SKM-1 treated with dmso at 0.1 percent for 144 hours (cell line): ENCODE data around the gene SSBP2.

ENCODE experiments used
- DNase-seq: peaks from one replicate; lab custom pipeline; 2025; ENCODE audit not compliant: unreplicated experiment; lab: John Stamatoyannopoulos, UW

SSBP2 gene

DNA sequence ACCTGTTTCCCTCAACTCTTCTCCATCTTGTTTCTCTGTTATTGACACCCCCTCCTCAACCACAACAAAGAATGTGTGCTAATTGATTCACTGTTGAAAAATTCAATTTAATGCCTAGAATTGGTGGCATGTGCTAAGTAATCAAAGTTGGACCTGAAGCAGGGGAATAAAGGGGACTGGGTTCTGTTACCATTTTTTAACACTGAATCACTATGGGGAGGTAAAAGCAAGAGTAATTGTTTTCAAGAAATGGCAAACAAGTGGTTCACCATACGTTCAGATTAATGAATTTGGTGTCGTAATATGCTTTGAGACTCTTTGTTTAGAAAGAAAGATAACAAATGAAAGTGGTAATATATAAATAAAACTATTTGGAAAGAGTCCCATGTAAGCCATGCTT lies 17.0 kb upstream of the SSBP2 start:
- no peak for DNase-seq

DNA sequence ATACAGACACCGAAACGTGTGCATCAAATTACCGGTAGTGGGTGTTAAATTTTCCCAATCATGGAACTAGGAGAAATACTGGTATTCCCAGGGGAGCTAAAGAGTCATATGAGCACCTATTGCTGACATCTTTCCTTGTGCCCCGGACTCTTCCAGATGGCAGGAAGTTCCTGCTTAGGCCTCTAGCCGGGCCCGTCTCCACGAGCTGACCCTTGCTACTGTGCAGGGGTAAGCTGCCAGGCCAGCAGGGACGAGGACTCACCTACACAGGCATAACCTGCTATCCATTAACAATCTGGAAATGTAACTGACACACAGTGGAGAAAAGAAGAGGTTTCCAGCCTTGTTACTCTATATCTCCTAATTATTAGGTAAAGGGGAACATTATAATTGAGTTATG lies 16.2 kb upstream of the SSBP2 start:
- DNase-seq = no peak

DNA sequence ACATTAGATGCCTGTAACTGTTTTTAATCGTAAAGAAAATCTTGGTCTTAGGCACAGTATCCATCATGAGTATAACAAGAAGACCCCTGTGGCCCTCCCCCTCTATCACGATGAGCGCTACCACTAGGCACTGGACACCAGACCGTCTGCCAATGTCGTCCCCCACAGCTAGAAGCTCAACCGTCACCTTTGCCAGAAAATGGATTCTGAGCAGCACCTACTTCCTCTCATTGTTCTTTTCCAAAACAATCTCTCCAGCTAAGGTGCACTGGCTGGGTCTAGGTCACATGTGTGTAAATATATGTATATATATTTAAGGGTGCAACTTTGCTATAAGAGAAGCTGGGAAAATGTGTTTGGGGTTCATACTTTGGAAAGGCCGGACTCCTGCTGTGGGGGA lies 15.7 kb upstream of the SSBP2 start:
- no peak for DNase-seq

DNA sequence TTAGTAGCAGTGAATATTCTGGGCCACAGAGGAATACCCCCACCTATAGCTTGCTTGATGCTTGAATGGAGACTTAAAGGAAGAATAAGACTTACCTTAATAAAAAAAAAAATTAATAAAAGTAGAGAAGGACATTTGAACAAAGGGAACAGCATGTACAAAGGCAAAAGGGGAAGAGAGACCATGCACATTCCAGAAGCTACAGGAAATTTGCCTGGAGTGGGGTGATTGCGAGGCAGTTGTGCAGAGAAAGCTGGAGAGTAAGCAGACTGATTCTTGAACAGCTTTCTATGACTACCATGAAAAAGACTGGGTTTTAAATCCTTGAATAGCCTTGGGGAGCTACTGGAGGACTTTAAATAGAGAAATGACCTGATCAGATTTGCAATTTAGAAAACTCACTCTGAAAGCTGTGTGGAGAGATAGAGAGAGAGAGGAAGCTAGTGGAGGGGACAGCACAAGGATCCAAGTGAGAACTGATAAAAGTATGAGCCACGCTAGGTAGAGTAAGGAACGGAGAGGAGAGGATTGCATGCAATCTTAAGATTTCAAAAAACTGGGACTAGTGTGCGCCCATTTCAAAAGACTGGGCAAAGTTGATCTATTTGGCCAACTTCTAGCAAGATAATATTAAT lies 12.5 kb upstream of the SSBP2 start:
- no peak for DNase-seq

DNA sequence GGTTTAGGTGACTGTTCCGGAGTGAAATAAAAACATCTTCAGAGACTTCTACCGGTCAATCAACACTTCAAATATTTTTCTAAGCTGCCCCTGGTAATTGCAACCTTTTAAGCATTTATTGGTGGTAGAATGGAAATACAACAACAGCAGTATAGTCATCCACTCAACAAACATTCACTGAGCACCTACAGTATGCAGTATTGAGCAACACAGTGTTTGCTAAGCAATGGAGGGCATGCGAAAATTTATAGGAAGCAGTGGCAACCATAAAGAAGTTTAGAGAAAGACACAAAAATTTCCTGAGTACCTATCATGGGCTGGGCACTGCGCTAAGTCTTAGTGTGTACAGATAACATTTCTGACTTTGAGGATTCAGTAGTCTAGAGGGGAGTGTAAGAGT lies 12.0 kb upstream of the SSBP2 start:
- no peak for DNase-seq

DNA sequence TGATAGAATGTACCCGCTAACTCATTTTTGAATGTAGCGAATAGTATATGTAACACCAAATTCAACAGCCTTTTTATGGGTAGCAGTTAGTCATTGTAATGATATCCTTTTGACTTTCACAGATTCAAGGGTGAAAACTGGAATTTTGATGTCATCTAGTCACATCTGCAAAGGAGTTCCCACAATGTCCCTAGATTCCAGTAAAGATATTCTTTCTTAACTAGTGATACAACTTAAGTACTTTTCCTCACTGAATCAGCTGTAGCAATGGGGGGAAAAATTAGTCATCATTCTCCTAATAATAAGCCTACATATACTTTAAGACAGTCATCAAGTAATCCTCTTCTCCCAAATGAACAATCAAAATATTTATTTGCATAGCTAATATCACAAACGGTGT lies 11.5 kb upstream of the SSBP2 start:
- DNase-seq = no peak

DNA sequence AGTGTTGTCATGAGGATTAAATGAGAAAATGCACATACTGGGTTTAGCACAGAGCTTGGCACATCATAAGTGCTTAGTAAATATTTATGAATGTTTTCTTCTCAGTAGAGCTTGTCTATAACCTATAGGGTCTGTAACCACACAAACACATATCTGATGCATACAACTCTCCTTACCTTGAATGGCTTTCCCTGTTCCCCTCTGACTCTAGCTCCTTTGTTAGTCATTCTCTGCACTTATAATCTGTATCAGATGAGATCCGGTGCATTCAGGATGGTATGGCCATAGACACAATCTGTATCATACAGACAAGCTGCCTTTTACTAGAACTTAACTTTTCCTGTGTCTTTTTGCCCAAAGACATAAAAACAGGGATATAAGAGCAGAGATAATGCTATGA lies 11.1 kb upstream of the SSBP2 start:
- no peak for DNase-seq

DNA sequence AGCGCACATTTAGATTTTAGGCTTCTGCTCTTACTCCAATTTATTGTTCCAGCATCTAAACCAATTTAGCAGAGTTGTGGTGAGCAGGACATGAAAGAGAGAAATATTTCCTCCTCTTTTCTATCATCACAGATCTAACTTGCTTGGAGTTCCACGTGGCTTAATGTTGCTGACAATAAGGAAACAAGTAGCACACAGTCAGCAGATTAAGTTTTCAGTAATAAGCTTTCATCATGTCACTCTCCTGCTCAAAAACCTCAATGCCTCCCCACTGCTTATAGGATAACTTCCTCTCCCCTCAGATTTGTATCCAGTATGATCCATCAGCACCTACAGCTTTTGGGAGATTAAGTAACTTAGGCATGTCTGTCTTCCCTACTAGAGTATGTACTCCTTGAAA lies 10.4 kb upstream of the SSBP2 start:
- no peak for DNase-seq

DNA sequence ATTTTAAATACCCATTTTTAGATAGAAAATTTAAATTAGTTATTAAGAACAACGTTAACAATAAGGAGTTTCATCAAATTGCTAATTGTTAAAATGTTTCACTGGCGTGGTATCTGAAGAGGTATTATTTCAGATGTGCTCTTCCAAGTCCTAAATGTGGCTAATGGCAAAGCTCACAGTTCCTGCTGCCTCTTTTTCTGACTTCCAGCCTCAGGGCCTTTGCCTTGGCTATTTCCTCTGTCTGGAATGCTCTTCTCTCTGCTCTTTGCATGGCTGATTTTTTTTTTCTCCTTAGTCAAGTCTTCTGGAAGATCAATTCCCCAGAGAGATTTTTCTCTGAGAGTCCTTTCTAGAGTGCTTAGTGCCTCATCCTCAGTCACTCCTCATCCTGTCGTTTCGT lies 9.6 kb upstream of the SSBP2 start:
- no peak for DNase-seq

DNA sequence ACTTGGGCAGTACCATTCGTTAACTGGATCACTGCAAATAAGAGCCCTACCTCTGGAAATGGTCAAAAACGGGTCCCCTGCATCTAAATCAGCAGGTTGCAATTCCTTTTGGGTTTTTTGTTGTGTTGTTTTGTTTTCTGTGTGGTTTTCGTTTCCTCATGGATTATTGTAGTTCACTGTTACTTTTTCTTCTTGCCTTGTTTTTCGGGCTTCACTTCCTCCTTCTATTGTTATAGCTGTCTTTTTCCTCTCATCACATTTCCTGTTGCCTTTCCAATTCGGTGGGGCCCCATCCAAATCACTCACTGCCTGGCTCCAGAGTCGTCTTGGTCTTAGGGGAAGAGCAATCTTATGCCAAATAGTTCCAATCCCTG lies 8.7 kb upstream of the SSBP2 start:
- no peak for DNase-seq

DNA sequence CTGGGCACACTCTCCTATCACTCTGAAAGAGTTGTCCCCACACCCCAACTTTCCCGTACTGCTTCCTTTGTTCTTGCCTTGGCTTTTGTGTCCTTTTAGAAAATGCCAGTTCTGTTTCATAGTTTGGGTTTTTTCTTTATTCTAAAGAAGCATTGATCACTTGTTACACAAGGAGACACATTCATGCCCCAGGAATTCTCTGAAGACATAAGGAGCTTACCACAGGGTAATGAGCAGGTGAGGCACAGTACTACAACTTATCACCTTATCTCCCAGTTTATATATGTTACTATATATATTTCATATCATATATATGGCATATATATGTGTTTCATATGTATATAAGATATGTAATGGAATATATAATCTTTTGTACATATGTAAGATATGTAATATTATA lies 6.5 kb upstream of the SSBP2 start:
- no peak for DNase-seq

DNA sequence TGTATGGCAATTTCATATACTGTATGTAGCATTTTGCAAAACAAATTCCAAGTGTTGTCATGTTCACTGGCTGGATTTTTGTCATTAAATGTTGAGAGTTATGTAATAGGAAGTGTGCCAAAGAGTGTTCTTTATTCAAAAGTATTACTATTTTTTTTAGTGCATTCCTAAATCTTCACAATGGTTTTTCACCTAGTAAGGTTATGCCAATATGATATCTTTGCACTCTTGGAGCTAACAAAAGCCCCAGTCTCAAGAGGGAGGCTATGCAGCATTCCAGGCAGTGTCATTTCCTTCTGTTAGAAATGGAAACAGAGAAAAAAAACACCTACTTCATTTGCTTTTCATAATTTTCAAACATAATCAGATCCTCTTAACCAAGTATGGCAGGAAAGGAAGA lies 5.1 kb upstream of the SSBP2 start:
- DNase-seq = no peak

DNA sequence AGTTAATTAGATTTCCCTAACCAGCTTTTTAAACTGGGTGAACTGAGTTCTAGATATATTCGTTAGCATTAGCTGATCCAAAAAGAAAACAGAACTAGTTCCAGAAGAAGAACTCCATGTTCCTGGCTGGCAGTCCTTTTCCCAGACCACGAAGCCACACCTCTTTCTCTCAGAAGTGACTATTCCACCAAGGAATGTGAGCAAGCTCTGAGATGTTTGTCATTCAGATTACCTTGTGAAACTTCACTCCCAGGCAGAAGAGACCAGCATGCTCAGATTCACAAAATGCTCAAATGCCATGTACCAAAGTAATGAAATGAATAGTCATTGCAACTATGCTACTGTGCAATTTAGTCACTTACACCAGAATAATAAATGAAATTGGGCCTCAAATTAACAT lies 4.4 kb upstream of the SSBP2 start:
- no peak for DNase-seq

DNA sequence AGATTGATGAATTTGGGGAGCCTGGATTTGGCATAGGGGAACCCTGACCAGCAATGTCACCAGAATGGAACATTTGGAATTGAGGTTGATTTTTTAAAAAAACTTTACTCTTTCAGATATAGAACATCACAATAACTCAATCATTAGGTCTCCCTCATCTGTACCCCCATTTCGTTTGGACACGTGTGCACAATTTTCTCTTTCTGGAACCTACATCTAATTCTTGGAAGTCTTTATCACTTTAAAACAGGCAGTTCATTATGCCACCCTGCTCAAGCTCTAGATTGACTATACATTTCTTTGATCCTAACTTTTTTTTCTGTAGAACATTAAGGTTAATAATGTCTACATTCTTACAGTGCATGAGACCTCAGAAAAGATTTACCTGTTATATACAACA lies 3.7 kb upstream of the SSBP2 start:
- no peak for DNase-seq

DNA sequence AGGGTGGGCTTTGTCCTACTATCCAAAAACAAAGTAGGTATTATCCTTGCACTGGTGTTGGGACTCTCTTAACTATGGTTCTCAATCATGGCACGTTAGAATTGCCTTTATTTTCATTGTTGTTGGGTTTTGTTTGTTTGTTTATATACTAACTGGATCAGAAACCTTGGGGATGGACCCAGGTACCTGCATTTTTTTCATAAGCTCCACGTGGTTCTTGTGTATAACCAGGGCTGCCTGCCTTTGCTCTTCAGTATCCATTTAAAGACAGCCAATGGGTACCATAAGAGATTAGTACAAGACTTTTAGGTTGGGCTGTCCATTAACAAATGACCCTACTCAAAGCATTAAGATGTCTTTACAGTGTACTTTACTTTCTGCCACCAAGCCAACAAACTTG lies 2.5 kb upstream of the SSBP2 start:
- no peak for DNase-seq

DNA sequence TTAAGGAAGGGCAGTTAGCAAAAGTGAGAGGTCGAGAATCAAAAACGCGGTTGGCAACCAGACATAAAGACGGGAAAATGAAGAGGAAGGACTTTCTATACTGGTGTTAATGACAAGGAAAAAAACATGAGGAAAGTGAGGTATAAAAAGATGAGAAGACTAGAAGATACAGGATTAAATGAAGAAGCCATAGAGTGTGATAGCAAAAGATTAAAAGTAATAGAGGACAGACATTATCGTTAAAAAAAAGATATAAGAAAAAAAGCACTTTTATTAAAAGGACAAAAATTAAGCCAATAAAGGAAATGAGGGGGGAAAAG lies 1.7 kb upstream of the SSBP2 start:
- DNase-seq = no peak

DNA sequence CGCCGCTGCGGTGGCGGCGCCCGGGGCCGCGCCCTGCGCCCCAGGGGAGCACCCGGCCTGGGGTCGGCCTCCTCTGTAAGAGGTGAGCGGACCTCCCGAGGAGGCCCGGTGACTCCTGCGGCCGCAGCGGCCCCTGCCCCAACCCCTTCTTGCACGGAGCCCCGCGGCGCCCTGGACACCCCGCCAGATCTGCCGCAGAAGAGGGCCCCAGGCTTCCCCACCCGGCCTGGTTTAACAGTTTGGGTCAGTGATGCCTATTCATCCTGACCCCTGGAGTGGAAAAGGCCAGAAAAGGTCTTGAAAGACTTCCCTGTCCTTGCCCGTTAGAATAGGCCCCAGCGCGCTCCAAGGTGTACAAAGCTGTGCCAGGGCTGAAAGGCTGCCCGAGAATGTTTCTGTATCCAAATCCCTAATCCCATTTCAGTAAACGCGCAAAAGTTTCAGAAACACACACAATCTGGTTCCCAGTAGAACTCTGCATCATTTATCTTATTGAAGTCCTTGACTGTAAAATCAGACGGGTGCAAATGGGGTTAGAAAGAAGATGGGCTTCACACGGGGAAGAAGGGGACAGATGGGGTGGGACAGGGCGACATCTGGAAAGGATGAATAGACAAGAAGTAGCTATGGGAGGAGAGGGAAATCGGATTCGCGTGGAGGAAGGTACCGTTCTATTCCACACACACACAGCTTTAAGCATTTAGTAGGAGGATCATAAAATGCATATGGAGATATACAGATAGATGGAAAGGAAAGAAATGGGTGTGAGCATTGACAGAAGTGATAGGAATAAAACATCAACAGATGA lies 1.1 kb upstream of the SSBP2 start:
- peak; percentile 44 for DNase-seq

DNA sequence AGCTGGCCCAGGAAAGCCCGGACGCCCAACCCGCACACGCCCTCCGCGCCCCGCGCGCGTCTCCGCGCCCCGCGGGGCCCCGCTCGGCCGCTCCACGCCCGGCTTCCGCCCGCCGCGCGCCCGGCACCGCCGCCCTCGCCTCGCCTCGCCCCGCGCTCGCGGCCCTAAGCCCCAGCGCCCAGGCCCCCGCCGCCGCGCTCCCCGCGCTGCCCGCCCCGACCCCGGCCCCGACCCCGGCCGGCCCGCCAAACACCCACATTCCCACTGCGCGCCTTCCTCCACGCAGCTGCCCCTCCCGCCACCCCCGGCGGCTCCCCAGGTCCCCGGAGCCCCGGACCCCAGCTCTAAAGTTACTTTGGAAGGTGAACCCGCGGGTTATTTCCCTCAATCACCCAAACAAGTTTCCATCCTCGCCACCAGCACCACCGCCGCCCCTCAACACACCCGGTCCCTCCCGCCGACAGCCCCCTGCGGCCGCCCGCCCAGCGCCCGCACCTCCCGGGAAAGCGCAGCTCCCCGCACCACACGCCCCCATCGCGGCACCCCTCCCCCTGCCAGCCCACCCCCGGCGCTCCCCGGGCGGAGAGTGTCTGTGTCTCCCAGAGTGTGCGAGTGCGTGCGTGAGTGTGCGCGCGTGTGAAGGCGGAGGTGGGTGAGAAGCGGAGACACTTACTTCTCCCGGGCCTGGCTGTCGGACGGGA lies 439 bp downstream of the SSBP2 start:
- DNase-seq = no peak

DNA sequence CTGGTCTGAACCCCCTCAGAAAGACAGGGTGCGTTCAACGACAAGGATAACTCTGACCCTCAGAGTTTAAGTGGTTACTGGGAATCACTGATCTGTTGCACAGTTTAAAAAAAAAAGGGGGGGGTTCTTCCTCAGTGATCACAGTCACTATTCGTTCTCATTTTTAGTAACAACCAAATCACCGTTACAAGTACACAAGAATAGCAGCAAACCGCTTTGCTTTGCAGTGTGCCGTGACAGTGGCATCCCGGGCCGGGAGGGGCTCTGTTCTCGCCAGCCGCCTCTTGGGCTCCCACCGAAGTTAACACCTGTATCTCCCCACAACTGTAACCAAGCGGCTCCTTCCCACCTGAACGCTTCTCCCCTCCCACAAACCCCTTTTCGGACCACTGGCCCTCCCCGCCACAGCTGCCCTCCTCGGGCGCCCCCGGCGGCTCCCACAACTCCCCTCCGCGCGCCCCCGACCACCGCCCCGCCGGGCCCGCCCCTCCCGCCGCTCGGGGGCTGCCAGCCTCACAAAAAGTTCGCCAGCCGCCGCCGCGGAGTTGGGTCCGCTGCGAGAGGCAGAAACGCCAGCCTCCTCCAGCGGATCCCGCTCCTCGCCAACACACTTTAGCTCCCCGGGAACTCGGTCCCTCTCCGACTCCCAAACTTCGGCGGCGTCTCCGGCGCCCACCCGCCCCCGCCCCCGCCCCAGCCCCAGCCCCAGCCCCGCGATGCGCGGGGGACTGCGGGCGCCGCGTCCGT lies 1.2 kb downstream of the SSBP2 start:
- peak; percentile 18 for DNase-seq

DNA sequence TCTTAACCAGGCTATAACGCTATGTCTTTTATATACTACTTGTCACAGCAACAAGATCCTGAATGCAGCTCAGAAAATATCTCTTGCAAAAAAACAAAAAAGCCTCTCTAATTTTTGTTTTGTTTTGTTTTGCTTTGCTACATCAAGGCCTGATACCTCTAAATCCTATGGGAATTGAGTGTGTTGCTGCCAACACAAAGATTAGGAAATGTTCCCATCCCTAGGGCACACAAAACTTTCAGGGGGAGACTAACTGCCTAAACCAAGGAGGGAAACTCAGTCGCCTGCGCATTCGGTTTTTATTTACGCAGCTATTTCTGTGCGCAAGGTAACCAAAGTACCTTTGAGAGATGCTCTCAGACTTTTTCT lies 1.7 kb downstream of the SSBP2 start:
- no peak for DNase-seq

DNA sequence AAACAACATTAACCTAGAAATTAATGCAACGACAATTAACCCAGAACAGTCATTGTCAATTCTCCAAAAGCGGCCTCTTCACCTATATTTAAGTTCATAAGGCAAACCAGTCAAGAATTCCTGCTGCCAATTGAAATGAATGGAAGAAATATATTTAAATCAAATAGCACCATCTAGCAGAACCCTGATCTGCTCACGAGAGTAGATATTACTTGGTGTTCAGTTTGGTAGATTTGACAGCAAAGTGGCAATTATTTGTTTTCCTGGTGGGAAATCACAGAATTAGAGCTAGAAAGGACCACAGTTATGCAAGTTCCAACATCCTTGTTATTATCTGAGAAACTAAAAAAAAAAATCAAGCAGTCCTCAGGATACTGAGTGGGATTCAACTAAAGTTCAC lies 2.3 kb downstream of the SSBP2 start:
- no peak for DNase-seq

DNA sequence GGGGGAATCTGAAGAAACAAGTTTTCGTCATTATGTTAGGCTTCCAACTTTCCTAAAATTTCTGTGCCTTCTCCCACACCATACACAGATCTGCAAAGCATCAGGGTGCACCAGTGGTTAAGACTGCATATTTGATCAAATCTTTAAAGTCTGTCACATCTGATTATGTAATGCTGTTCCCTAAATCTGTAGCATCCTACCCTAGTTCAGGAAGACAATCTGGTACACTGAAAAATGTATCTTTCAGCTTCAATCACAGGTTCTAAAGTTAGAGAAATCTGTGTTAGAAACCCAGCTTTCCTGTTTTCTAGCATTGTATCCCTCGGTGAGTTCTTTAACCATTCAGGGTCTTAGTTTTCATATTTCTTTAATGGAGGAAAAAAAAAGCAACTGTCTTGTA lies 3.9 kb downstream of the SSBP2 start:
- no peak for DNase-seq
